ENCODE measurements around the gene CPTP.

DNA sequence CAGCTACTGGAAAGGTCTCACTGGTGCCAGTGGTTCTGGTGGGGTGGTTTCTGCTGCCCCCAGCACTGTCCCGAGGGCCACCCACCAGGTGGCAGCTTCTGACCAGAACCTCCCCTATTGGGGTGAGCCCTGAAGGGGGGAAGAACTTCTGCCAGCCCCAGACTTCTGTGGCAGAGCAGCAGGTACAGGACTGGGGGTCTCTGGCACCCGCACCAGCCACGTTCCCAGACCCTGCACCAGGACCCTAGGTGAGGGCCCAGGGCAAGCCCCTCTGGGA lies 14.6 kb upstream of the CPTP start:
- TF ChIP-seq, protein P1, sequence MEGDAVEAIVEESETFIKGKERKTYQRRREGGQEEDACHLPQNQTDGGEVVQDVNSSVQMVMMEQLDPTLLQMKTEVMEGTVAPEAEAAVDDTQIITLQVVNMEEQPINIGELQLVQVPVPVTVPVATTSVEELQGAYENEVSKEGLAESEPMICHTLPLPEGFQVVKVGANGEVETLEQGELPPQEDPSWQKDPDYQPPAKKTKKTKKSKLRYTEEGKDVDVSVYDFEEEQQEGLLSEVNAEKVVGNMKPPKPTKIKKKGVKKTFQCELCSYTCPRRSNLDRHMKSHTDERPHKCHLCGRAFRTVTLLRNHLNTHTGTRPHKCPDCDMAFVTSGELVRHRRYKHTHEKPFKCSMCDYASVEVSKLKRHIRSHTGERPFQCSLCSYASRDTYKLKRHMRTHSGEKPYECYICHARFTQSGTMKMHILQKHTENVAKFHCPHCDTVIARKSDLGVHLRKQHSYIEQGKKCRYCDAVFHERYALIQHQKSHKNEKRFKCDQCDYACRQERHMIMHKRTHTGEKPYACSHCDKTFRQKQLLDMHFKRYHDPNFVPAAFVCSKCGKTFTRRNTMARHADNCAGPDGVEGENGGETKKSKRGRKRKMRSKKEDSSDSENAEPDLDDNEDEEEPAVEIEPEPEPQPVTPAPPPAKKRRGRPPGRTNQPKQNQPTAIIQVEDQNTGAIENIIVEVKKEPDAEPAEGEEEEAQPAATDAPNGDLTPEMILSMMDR (IDR thresholded peaks at IDR 0.05), result no peak
- no peak for TF ChIP-seq POLR2A (IDR thresholded peaks at IDR 0.05; ENCODE audit: low read depth)

All from esophagus muscularis mucosa (tissue), 3 donors.